PC-3 (cell line): ENCODE results near the gene FBXO30.

Source experiments
- EZH2 ChIP-seq: fragments of 300-600 bp; sonication (generic); IDR thresholded peaks from one replicate; pipeline ENCODE4 v1.6.1; 2017; ENCODE audit warnings: antibody characterized with exemption, mild to moderate bottlenecking, low read length; ENCODE audit not compliant: unreplicated experiment
- EZH2phosphoT487 ChIP-seq: fragments of 300-600 bp; sonication (generic); IDR thresholded peaks from 2 replicates; pipeline ENCODE4 v1.6.1; 2018; ENCODE audit warnings: mild to moderate bottlenecking, antibody characterized with exemption, low read length, borderline replicate concordance
- TF ChIP-seq, protein P1 (sequence below): fragments of 300-600 bp; sonication (generic); conservative IDR thresholded peaks from 2 replicates; pipeline ENCODE4 v1.5.1; 2017; ENCODE audit warnings: antibody characterized with exemption, low read depth, mild to moderate bottlenecking, low read length

DNA sequence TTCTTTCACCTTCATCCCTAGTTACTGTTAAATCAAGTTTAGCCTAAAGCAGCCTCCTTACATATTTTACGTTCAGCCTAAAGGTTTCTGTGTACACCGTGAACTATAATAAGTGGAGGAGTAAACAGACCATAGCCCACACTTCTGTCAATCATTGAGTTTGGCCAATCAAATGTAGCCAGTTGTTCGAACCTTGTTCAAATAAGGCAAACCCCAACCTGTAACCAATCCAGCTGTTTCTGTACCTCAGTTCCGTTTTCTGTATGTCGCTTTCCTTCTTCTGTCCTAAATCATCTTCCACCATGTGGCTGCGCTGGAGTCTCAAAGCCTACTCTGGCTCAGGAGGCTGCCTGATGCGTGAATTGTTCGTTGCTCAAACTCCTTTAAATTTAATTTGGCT lies 1.8 kb upstream of the FBXO30 start:
- TF ChIP-seq, protein P1, sequence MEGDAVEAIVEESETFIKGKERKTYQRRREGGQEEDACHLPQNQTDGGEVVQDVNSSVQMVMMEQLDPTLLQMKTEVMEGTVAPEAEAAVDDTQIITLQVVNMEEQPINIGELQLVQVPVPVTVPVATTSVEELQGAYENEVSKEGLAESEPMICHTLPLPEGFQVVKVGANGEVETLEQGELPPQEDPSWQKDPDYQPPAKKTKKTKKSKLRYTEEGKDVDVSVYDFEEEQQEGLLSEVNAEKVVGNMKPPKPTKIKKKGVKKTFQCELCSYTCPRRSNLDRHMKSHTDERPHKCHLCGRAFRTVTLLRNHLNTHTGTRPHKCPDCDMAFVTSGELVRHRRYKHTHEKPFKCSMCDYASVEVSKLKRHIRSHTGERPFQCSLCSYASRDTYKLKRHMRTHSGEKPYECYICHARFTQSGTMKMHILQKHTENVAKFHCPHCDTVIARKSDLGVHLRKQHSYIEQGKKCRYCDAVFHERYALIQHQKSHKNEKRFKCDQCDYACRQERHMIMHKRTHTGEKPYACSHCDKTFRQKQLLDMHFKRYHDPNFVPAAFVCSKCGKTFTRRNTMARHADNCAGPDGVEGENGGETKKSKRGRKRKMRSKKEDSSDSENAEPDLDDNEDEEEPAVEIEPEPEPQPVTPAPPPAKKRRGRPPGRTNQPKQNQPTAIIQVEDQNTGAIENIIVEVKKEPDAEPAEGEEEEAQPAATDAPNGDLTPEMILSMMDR: no peak
- TF ChIP-seq EZH2 (no peak), EZH2phosphoT487 (no peak)
